Stimulated activated CD8-positive, alpha-beta memory T cell treated with anti-CD3 and anti-CD28 coated beads, Interleukin-15, amount 100 ng/mL, for 1 hour (primary cell): ENCODE measurements around the gene CFAP99.

ENCODE experiments used
- DNase-seq: peaks from one replicate; pipeline ENCODE4 v3.0.0-alpha.2; 2020; ENCODE audit warnings: low read depth

The CFAP99 gene

DNA sequence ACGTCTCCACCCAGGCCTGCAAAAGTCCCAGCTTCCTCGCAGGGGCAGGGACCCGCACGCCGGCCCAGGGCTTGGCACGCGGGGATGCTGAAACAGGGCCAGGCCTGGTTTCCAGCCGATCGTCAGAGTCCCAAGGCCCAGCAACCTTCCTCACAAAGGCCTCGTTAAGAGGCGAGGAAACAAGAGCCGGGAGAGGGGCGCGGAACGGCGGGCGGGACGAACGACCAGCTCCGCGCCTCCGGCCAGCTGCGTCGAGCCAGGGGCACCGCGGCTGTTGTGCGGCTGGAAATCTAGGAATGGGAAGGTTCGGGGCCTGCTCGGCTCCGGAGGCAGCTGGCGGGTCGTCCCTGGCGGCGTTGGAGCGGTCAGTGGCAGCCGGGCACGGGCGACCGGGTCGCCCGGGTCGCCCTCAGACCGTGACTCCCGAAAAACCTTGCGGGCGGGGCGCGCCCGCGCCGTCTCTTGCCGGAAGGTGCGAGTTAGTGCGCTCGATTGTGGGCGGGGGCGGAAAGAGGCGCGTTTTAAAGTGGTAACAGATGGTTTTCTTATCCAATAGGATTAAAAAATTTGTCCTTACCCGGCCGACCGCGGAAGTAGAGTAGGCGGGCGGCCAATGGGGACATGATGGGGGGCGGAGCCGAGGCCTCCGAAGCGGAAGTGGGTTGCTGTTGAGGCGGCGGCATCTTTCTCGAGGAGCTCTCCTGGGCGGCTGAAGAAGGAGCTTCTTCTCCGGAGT, 49.9 kb downstream of the CFAP99 start, which contains the start of gene RNF4:
Gene RNF4 (plus strand): TSS at position 651 of the 736 bp plus-strand sequence. CDS start 21,388 bp downstream, outside the sequence.
- DNase-seq, result peak; percentile 87

DNA sequence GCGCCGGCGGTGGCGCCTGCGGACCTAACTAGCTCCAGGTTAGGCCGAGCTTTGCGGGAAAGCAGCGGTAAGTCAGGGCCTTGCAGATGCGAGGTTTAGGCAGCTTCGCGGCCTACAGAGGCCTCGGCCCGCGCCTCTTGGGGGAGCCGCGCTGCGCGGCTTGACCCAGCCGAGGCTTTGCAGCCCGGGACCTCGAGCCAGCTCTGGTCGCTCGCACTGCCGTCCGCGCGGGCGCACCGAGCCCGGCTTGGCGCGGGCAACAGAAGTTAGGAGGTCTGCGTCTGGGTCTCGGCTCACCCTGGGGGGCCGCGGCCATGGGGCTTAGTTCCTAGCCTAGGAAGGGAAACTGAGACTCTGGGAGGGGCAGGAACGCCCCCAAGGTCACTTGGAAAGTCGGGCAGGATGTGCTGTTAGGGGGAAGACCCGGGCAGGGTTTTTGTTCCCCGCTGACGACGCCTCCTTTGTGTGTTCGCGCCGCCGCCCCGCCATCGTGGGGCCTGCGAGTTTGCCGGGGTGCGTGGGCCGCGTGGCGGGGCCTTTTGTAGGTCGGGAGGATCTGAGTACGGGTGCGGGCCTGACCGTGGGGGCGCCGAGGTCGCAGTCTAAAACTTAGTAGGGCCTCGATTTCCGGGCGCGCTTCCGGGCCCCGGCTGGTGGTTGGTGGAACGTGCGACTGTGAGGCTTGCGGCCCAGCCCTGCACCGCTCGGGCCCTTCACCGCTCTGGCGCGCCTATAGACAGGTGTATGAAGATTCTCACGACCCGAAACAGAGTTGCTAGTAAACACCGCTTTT, 50.6 kb downstream of the CFAP99 start:
- DNase-seq, result peak; percentile 50

GRCh38 chr4:2470791-2471190, 52.0 kb downstream of the CFAP99 start:
- no peak for DNase-seq

GRCh38 chr4:2472187-2472586, 53.4 kb downstream of the CFAP99 start:
- no peak for DNase-seq

- no peak for DNase-seq
Measured at GRCh38 chr4:2478229-2478628, 59.5 kb downstream of the CFAP99 start.

- no peak for DNase-seq
Measured at GRCh38 chr4:2480649-2481048, 61.9 kb downstream of the CFAP99 start.

DNA sequence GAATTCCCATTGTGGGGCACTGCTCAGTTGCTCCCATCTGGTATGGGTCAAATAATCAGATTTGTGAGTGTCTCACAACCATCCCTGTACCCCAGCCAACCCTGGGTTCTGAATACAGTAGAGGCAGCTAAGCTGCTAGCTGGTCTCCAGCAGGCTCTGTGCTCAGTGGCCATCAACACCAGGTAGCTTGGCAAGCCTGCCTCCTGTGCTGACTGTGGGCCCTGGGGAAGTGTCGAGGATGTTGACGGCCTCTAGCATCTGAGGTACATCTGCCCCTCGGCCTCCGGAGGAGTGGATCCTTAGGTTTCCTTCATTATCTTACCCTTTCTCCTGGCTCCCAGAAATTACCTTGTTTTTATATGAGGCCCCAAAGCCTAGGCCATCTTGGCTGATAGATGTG, 63.4 kb downstream of the CFAP99 start:
- no peak for DNase-seq

DNA sequence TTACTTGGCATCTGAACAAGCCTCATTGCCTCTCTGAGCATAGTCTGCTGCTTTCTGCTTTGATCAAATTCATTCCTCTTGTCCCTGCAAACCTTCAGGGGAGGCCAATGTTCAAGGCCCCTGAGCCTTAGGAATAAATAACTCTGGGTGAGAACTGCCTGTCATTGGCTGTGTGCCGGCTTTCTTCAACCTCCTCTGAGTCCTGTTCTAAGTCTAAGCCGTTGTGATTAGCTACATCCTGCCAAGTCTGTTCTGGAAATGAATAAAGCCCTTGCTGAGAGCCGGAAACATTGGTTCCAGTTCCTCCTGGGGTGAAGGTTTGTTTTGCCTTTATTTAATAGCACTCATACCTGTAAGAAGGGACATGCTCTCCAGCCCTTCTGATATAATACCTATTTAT, 63.9 kb downstream of the CFAP99 start:
- no peak for DNase-seq

DNA sequence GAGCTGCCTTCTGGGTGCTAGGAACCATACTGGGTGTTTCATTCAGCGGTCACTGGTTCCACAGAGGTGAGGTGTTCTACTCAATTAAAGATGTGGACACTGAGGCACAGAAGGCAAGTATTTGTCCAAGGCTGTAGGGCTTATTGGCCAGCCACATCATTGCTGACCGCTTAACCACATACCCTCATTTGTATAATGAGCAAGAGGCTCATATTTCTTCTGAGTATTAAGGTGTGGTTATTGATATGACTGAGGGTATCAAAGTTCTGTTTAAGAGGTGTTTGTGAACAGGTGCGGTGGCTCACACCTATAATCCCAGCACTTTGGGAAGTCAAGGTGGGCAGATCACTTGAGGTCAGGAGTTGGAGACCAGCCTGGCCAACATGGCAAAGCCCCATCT, 64.5 kb downstream of the CFAP99 start:
- no peak for DNase-seq

DNA sequence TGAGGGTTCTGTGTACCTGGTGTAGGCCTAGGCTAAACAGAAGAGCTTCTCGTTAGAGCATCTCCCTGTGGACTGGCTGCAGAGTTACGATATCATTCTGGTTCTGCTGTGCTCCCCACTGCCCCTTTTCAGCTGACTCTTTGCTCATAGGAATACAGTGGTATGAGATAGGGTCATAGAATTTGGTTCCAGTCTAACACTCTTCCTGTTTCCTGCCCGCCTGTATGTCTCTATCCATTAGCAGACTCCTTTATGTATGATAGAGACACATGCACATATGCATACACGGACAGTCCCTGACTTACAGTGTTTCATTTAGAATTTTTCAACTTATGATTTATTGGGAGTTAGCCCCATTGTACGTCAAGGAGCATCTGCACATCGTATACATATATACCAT, 65.4 kb downstream of the CFAP99 start:
- no peak for DNase-seq

- DNase-seq, result peak; percentile 30
Measured at GRCh38 chr4:2484993-2485392, 66.2 kb downstream of the CFAP99 start.

- no peak for DNase-seq
Measured at GRCh38 chr4:2485956-2486355, 67.2 kb downstream of the CFAP99 start.

- no peak for DNase-seq
Measured at GRCh38 chr4:2486981-2487380, 68.2 kb downstream of the CFAP99 start.

- DNase-seq, result no peak
Measured at GRCh38 chr4:2487632-2488031, 68.9 kb downstream of the CFAP99 start.

DNA sequence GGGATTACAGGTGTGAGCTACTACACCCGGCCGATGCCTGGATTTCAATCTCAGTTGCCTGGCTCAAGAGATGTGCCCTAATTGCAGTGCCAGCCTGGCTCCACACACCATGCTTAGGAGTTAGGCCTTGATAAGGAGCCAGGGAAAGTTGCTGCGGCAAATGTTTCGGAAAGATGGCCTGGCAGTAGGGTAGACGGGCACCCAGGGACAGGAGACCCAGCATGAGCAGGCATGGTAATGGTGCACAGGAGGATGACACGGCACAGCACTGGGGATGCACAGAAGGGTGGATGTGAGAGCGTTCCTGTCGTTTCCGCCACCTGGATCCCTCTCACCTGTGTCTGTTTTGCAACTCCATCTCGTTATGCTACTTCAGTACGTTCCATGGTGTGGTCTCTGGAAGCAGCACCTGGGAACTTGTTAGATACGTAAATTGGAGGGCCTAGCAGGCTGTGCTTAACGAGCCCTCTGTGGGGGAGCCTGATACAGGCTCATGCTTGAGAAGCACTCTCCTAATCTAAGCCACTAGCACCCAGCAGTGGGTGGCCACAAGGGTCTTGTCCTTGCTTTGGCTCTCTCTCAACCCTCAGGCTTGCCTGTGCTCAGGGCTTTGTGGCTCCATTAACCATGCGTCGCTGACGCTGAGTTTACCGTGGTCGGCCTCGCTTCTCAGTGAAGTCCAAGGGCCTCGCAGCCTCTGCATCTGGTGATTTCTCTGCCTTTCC, 70.5 kb downstream of the CFAP99 start:
- no peak for DNase-seq

GRCh38 chr4:2489841-2490552, 71.2 kb downstream of the CFAP99 start:
- no peak for DNase-seq

DNA sequence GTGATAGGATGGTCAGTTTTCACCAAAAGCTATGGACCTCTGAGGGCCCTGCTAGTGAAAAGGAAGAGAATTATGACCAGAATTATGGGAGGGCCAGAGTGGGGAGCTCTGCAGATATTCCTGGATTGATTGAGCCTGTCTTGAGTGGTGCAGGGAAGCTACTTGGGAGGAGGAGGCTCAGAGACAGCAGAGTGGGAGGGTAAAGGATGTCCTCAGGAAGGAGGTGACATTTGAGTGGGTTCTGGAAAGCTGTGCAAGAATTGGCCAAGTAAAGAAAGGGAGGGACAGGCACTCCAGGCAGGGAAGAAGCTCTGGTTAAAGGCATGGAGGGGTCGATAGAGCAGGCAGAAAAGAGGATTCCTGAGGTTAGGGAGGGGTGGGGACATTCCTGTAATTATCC, 74.2 kb downstream of the CFAP99 start:
- DNase-seq, result no peak

DNA sequence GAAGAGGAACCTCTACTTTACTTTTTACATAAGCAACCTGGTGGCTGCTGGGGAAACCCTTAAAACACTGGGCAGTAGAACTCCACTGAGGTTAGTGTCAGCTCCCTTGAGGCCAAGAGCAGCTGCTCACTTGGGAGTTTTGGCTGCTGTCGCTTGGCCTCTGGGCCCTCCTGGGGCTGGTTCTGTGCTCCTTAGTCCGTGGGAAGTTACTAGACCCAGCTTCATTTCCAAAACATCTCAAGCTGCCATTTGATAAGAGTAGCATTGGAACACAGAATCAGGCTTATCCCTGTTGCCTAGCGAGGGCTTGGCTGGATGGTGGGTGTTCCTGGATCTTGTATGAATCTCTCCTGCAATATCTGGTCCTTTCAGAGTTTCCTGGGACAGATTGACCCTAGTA, 76.2 kb downstream of the CFAP99 start:
- DNase-seq, result no peak

- no peak for DNase-seq
Measured at GRCh38 chr4:2497324-2497723, 78.6 kb downstream of the CFAP99 start.

DNA sequence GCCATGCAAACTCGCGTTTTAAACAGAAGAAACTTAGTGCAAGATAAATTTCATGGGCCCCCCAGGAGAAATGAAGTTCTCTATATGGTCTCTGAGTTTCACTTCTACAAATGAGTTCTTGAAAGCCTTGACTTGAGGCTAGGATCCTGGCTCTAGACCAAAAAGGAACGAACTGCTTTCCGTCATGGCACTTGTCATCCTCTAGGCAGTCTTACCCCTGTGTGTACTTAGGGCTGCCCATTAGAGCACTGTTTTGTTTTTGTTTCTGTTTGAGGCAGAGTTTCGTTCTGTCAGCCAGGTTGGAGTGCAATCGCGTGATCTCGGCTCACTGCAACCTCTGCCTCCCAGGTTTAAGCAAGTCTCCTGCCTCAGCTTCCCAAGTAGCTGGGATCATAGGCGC, 79.2 kb downstream of the CFAP99 start:
- no peak for DNase-seq

DNA sequence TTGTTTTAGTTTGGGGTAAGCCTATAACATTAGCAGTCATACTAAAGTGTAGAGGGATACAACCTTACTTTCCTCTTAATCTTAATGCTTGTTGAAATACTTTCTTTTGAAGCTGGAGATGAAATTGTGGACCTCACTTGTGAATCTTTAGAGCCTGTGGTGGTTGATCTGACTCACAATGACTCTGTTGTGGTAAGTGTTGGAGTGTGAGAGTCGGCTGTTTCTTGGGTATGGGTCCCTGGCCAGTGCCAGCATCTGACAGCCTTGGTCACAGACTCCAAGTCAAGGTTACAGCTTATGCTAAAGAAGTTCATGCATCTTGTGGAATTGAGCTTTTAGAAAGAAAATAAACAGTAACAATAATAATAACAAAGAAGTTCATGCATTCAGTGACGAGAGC, 81.8 kb downstream of the CFAP99 start:
- no peak for DNase-seq

DNA sequence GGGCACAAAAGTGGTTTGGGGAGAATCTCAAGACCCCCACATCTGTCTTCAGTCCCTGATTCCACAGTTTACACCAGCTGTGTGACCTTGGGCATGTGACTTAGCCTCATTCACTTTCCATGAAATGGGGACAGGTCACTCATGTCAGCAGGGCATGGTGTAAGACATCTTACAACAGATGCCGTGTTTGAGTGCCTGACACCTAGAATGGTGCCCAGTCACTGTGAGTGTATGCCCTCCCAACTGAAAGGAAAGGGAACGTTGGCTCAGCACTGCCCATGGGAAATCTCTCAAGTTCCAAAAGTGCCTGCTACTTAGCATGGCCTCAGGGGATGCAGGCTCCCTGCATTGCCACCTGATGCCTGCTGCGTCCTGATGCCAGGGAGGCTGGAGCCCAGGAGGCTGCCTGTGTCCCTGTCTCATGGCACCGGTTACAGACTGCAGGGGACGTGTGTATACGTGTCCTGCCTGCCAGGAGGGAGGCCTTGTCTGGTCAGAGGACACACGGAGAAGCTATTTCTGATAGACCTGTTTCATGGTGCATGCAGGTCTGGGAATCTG, 82.4 kb downstream of the CFAP99 start:
- DNase-seq, result no peak
